Omental fat pad (tissue), 4 donors: ENCODE measurements around the gene CERT1. TPM values are rescaled to one million over a fixed set of nuclear protein-coding genes. Genes with fewer than 3 reads are reported as not detected.

Experiments used
- ATAC-seq: fragments of 150-250 bp; one replicate; pipeline ENCODE4 v1.9.1; 2016; ENCODE audit warnings: mild to moderate bottlenecking, moderate library complexity; ENCODE audit not compliant: low FRiP score
- DNase-seq: peaks from one replicate; pipeline ENCODE4 v3.0.0-alpha.2; 2019; ENCODE audit warnings: low spot score
- CTCF ChIP-seq, 3 donors: fragments of 450-650 bp; IDR thresholded peaks; one replicate each; pipeline ENCODE4 v1.5.1; 2016 to 2017; ENCODE audit warnings: antibody characterized with exemption in 3 of 3, mild to moderate bottlenecking in 3 of 3, moderate library complexity in 2 of 3
- total RNA-seq, 4 donors: library from RNA; depleted of rRNA; stranded (reverse); fragments of >200 nt; gene quantifications; one replicate each; pipeline ENCODE4 v1.1.0, GENCODE V29; 2016

Gene CERT1
- total RNA-seq, 4 donors from 2014 or later, result 36.2 to 71.3 (median 53.7) TPM

DNA sequence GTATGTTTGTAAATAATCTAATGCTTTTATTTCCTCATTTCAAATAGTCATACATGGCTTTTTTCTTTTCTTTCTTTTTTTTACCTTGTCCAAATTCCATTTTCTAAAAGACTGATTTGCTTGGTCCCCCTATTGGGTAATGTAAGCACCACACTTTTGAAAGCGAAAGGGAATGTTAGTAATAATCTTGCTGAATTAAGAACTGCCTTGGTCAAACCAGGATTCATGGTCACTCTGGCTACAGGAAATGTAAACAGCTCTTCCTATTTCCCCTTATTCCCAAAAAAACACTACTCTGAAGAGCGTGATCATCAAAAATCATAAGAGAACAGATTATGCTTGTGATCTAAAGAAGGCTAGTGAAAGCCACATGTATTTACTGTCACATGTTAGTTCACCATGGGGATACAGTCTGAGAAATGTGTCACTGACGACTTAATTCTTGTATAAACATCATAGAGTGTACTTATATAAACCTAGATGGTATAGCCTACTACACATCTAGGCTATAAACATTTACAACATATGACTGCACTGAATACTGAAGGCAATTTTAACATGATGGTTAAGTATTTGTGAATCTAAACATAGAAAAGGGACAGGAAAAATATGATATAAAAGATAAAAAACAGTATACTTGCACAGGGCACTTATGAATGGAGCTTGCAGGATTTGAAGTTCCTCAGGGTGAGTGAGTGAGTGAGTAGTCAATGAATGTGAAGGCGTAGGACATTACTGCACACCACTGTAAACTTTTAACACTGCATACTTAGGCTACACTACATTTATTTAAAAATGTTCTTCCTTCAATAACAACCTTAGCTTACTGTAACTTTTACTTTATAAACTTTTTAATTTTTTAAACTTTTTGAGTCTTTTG is 99.1 kb downstream of the CERT1 start:
- no peak for TF ChIP-seq CTCF (IDR thresholded peaks at IDR 0.05)
- ATAC-seq (no peak), DNase-seq (no peak)

GRCh38 chr5:75405296-75405695 is 106.1 kb downstream of the CERT1 start:
- no peak for TF ChIP-seq CTCF (IDR thresholded peaks at IDR 0.05)
- DNase-seq (no peak), ATAC-seq (no peak)

GRCh38 chr5:75395277-75395676 is 116.2 kb downstream of the CERT1 start:
- no peak for ATAC-seq
- no peak for DNase-seq
- TF ChIP-seq CTCF (IDR thresholded peaks at IDR 0.05), result no peak

GRCh38 chr5:75389430-75389829 is 122.0 kb downstream of the CERT1 start:
- no peak for DNase-seq
- ATAC-seq, result no peak
- no peak for TF ChIP-seq CTCF (IDR thresholded peaks at IDR 0.05)

DNA sequence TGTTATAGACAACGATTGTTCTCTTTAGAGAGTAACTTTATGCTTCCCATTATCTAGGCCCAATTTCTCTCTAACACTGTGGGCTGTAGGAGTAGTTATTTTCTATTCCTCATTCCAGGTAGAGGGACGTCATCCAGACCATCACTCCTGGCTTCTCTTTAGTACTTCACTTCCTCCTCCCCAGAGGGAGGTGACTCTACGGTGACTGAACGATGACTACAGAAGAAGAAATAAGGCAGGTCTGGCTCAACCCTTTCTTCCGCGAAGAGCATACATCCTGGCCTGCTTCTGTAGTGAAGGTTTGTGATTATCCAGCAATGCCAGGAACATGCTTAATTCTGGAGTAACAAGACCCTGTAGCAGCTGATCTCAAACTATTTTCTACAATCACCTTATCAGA is 123.6 kb downstream of the CERT1 start:
- DNase-seq (no peak), ATAC-seq (no peak)

GRCh38 chr5:75384218-75384617 is 127.2 kb downstream of the CERT1 start:
- DNase-seq (no peak), ATAC-seq (no peak)
- no peak for TF ChIP-seq CTCF (IDR thresholded peaks at IDR 0.05)

More for the DNA sequence above, 123.6 kb downstream of the CERT1 start:
- no peak for TF ChIP-seq CTCF (IDR thresholded peaks at IDR 0.05)

DNA sequence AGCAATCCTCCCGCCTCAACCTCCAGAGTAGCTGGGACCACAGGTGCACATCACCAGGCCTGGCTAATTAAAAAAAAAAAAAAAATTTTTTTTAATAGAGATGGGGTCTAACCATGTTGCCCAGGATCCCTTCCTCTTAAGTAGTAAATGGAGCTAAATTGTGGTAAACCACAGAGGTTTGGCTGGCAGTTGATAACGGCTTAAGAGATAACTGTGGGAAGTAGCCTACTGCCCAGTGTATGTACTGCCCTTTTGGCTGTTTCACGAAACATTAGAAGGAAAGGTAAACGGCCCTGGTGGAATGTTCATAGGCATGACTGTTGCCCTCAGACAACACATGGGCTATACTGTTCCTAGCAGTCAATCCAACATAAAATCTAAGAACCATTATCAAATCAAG is 130.0 kb downstream of the CERT1 start:
- TF ChIP-seq CTCF (IDR thresholded peaks at IDR 0.05), result no peak
- no peak for DNase-seq
- no peak for ATAC-seq
